ENCODE results near the gene SPTLC3.
"Not testable (repeated sequence)": the region's sequence is repeated elsewhere in the genome, so short reads cannot be mapped to it uniquely, and the experiment has no call there.

SPTLC3 gene

GRCh38 chr20:12975833-12976608 is 32.8 kb upstream of the SPTLC3 start:
- H3K9ac ChIP-seq (ENCODE audit: low read length) = no peak overlapping the region

GRCh38 chr20:12976720-12977309 is 32.0 kb upstream of the SPTLC3 start:
- Histone ChIP-seq H3K36me3 (ENCODE audit: control insufficient read depth, low read depth, low read length) (no peaks in the 10 kb centered on the region), H3K27me3 (ENCODE audit: control insufficient read depth, insufficient read depth, low read length) (no peaks in the 10 kb centered on the region), H3K4me1 (ENCODE audit: control insufficient read depth, low read depth, low read length) (no peaks in the 10 kb centered on the region), H3K9ac (ENCODE audit: low read length) (no peak overlapping the region), H3K9me3 (ENCODE audit: control insufficient read depth, low read depth, low read length) (no peaks in the 10 kb centered on the region), H3K27ac (ENCODE audit: low read length) (no peak overlapping the region), H3K4me3 (ENCODE audit: low read length) (no peak overlapping the region)

More at GRCh38 chr20:12975833-12976608, 32.8 kb upstream of the SPTLC3 start:
- Histone ChIP-seq H3K9me3 (ENCODE audit: control insufficient read depth, low read depth, low read length) (no peaks in the 10 kb centered on the region), H3K4me3 (ENCODE audit: low read length) (no peak overlapping the region), H3K27me3 (ENCODE audit: control insufficient read depth, insufficient read depth, low read length) (no peaks in the 10 kb centered on the region), H3K36me3 (ENCODE audit: control insufficient read depth, low read depth, low read length) (no peaks in the 10 kb centered on the region), H3K4me1 (ENCODE audit: control insufficient read depth, low read depth, low read length) (no peaks in the 10 kb centered on the region), H3K27ac (ENCODE audit: low read length) (no peak overlapping the region)

GRCh38 chr20:12977328-12978125 is 31.2 kb upstream of the SPTLC3 start:
- Histone ChIP-seq H3K4me3 (ENCODE audit: low read length) (no peak overlapping the region), H3K9me3 (ENCODE audit: control insufficient read depth, low read depth, low read length) (no peaks in the 10 kb centered on the region), H3K27ac (ENCODE audit: low read length) (no peak overlapping the region), H3K27me3 (ENCODE audit: control insufficient read depth, insufficient read depth, low read length) (no peaks in the 10 kb centered on the region), H3K36me3 (ENCODE audit: control insufficient read depth, low read depth, low read length) (no peaks in the 10 kb centered on the region), H3K4me1 (ENCODE audit: control insufficient read depth, low read depth, low read length) (no peaks in the 10 kb centered on the region), H3K9ac (ENCODE audit: low read length) (no peak overlapping the region)

GRCh38 chr20:12978126-12978394 is 30.7 kb upstream of the SPTLC3 start:
- Histone ChIP-seq H3K4me3 (ENCODE audit: low read length) (no peak overlapping the region), H3K27me3 (ENCODE audit: control insufficient read depth, insufficient read depth, low read length) (no peaks in the 10 kb centered on the region), H3K9me3 (ENCODE audit: control insufficient read depth, low read depth, low read length) (no peaks in the 10 kb centered on the region), H3K9ac (ENCODE audit: low read length) (no peak overlapping the region), H3K36me3 (ENCODE audit: control insufficient read depth, low read depth, low read length) (no peaks in the 10 kb centered on the region), H3K27ac (ENCODE audit: low read length) (no peak overlapping the region), H3K4me1 (ENCODE audit: control insufficient read depth, low read depth, low read length) (no peaks in the 10 kb centered on the region)

- Histone ChIP-seq H3K36me3 (ENCODE audit: control insufficient read depth, low read depth, low read length) (no peaks in the 10 kb centered on the region), H3K9me3 (ENCODE audit: control insufficient read depth, low read depth, low read length) (no peaks in the 10 kb centered on the region), H3K27ac (ENCODE audit: low read length) (no peak overlapping the region), H3K27me3 (ENCODE audit: control insufficient read depth, insufficient read depth, low read length) (no peaks in the 10 kb centered on the region), H3K4me3 (ENCODE audit: low read length) (no peak overlapping the region), H3K9ac (ENCODE audit: low read length) (no peak overlapping the region), H3K4me1 (ENCODE audit: control insufficient read depth, low read depth, low read length) (no peaks in the 10 kb centered on the region)
Measured at GRCh38 chr20:12978613-12979495, 29.9 kb upstream of the SPTLC3 start.

GRCh38 chr20:12979713-12980112 is 29.1 kb upstream of the SPTLC3 start:
- H3K9ac ChIP-seq (ENCODE audit: low read length); H3K9me3 ChIP-seq (ENCODE audit: control insufficient read depth, low read depth, low read length); H3K4me1 ChIP-seq (ENCODE audit: control insufficient read depth, low read depth, low read length): not testable (repeated sequence)

GRCh38 chr20:12982098-12982497 is 26.7 kb upstream of the SPTLC3 start:
- Histone ChIP-seq H3K4me3 (ENCODE audit: low read length) (no peak overlapping the region), H3K9ac (ENCODE audit: low read length) (no peak overlapping the region), H3K27me3 (ENCODE audit: control insufficient read depth, insufficient read depth, low read length) (no peaks in the 10 kb centered on the region), H3K4me1 (ENCODE audit: control insufficient read depth, low read depth, low read length) (no peaks in the 10 kb centered on the region), H3K36me3 (ENCODE audit: control insufficient read depth, low read depth, low read length) (no peaks in the 10 kb centered on the region), H3K9me3 (ENCODE audit: control insufficient read depth, low read depth, low read length) (no peaks in the 10 kb centered on the region), H3K27ac (ENCODE audit: low read length) (no peak overlapping the region)

More at GRCh38 chr20:12979713-12980112, 29.1 kb upstream of the SPTLC3 start:
- not testable (repeated sequence) for H3K27me3 ChIP-seq (ENCODE audit: control insufficient read depth, insufficient read depth, low read length); H3K36me3 ChIP-seq (ENCODE audit: control insufficient read depth, low read depth, low read length); H3K27ac ChIP-seq (ENCODE audit: low read length); H3K4me3 ChIP-seq (ENCODE audit: low read length)

- no peak overlapping the region for H3K4me3 ChIP-seq (ENCODE audit: low read length)
- H3K9ac ChIP-seq (ENCODE audit: low read length) = no peak overlapping the region
- H3K27ac ChIP-seq (ENCODE audit: low read length) = no peak overlapping the region
- H3K4me1 ChIP-seq (ENCODE audit: control insufficient read depth, low read depth, low read length) = no peaks in the 10 kb centered on the region
- no peaks in the 10 kb centered on the region for H3K36me3 ChIP-seq (ENCODE audit: control insufficient read depth, low read depth, low read length)
- no peaks in the 10 kb centered on the region for H3K9me3 ChIP-seq (ENCODE audit: control insufficient read depth, low read depth, low read length)
- no peaks in the 10 kb centered on the region for H3K27me3 ChIP-seq (ENCODE audit: control insufficient read depth, insufficient read depth, low read length)
Measured at GRCh38 chr20:12984069-12984765, 24.6 kb upstream of the SPTLC3 start.

GRCh38 chr20:12984863-12985262 is 23.9 kb upstream of the SPTLC3 start:
- Histone ChIP-seq H3K9me3 (ENCODE audit: control insufficient read depth, low read depth, low read length) (no peaks in the 10 kb centered on the region), H3K36me3 (ENCODE audit: control insufficient read depth, low read depth, low read length) (no peaks in the 10 kb centered on the region), H3K27ac (ENCODE audit: low read length) (no peak overlapping the region), H3K27me3 (ENCODE audit: control insufficient read depth, insufficient read depth, low read length) (no peaks in the 10 kb centered on the region), H3K4me1 (ENCODE audit: control insufficient read depth, low read depth, low read length) (no peaks in the 10 kb centered on the region), H3K9ac (ENCODE audit: low read length) (no peak overlapping the region), H3K4me3 (ENCODE audit: low read length) (no peak overlapping the region)

GRCh38 chr20:12987261-12987660 is 21.5 kb upstream of the SPTLC3 start:
- H3K36me3 ChIP-seq (ENCODE audit: control insufficient read depth, low read depth, low read length) = no peaks in the 10 kb centered on the region

More at GRCh38 chr20:12987261-12987660, 21.5 kb upstream of the SPTLC3 start:
- Histone ChIP-seq H3K4me3 (ENCODE audit: low read length) (no peak overlapping the region), H3K4me1 (ENCODE audit: control insufficient read depth, low read depth, low read length) (no peaks in the 10 kb centered on the region), H3K27ac (ENCODE audit: low read length) (no peak overlapping the region), H3K9ac (ENCODE audit: low read length) (no peak overlapping the region), H3K27me3 (ENCODE audit: control insufficient read depth, insufficient read depth, low read length) (no peaks in the 10 kb centered on the region), H3K9me3 (ENCODE audit: control insufficient read depth, low read depth, low read length) (no peaks in the 10 kb centered on the region)
